AG04449 (cell line): ENCODE results near the gene TMEM121.
"Not testable (repeated sequence)": the region's sequence is repeated elsewhere in the genome, so short reads cannot be mapped to it uniquely, and the experiment has no call there.

Experiments used
- CTCF ChIA-PET: fragments of 350-600 bp; formaldehyde crosslinking; extraction: SDS; loops from one replicate; lab custom pipeline; 2021; ENCODE audit warnings: antibody characterized with exemption; lab: Yijun Ruan, JAX
- POLR2A ChIA-PET: fragments of 400-600, 350-600 bp; formaldehyde crosslinking; extraction: SDS; loops from one replicate; lab custom pipeline; 2020; ENCODE audit warnings: antibody characterized with exemption, inconsistent platforms; lab: Yijun Ruan, JAX
- DNase-seq: peaks from one replicate; pipeline ENCODE4 v3.0.0-alpha.2; 2010; ENCODE audit warnings: low read depth, low spot score
- H3K4me3 ChIP-seq: 2 replicates; pipeline ENCODE4 v1.5.1; 2011; ENCODE audit warnings: low read depth, mild to moderate bottlenecking, control low read depth, low read length
- CTCF ChIP-seq: IDR thresholded peaks from one replicate; pipeline ENCODE4 v1.5.1; 2011; ENCODE audit warnings: mild to moderate bottlenecking, moderate library complexity, low read length, control low read depth, inconsistent platforms; ENCODE audit not compliant: insufficient read depth; ENCODE audit errors: missing control alignments

Gene TMEM121

GRCh38 chr14:105540811-105541210, 14.4 kb downstream of the TMEM121 start:
- no peak for DNase-seq
- TF ChIP-seq CTCF: no peak
- ChIA-PET POLR2A (no interaction called here), CTCF (interaction anchor here (1.9 kb wide), 1 partner anchor 8 kb away, joined by 5 read pairs; no protein-coding TSS in a partner anchor)
- no peak overlapping the region for H3K4me3 ChIP-seq

DNA sequence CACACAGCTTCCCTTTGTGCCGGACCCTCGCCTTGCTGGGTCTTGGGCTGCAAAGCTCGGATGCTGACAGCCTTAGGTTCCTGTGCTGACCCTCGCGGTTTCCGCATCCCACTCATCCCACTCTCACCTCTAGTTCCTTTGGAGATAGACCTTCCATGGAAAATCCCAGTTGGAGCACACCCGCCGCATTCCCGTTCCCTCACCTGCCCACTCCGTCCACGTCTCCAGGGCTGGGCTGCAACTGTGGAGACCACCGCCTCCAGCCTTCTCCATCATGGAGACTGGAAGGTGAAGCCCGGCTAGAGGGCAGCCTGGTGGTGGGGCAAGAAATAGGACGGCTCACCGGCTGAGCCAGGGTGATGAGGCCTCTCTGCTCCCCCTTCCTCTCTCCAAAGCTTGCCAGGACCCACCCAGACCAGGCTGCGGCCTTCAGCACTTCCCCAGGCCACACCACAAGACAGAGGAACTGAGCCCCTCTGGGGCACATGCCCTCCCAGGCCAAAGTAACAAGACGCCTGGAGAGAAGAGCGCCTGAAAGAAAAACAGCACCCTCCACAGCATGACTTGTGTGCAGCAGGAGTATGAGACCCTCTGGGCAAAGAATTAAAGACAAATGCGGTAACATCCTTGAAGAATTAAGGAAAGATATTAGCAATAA, 15.0 kb downstream of the TMEM121 start:
- H3K4me3 ChIP-seq: no peak overlapping the region
- TF ChIP-seq CTCF: no peak
- ChIA-PET CTCF (interaction anchor here (1.9 kb wide), 1 partner anchor 9 kb away, joined by 5 read pairs; no protein-coding TSS in a partner anchor), POLR2A (no interaction called here)
- DNase-seq: no peak

DNA sequence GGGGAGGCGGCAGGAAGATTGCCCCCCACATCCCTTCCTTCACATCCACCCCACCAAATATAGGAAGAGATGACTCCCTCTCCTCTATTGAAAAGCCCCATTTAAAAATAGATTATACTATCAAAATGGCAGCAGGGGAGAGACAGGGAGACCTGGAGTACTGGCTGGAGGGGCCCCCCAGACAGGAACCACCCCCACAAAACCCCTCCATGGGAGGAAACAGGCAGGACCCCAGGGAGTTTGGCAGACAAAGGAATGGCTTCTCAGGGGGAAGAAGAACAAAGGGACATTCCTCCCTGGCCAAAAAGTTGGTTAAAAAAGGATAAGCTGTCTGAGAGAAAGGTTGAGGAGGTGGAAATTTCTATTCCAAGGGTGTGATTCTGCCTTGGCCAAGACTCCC, 19.3 kb downstream of the TMEM121 start:
- H3K4me3 ChIP-seq, DNase-seq, CTCF ChIA-PET, POLR2A ChIA-PET: not testable (repeated sequence)

GRCh38 chr14:105546410-105546809, 20.0 kb downstream of the TMEM121 start:
- DNase-seq, CTCF ChIA-PET, H3K4me3 ChIP-seq, POLR2A ChIA-PET: not testable (repeated sequence)

GRCh38 chr14:105547072-105547471, 20.7 kb downstream of the TMEM121 start:
- DNase-seq, CTCF ChIA-PET, POLR2A ChIA-PET, H3K4me3 ChIP-seq: not testable (repeated sequence)

DNA sequence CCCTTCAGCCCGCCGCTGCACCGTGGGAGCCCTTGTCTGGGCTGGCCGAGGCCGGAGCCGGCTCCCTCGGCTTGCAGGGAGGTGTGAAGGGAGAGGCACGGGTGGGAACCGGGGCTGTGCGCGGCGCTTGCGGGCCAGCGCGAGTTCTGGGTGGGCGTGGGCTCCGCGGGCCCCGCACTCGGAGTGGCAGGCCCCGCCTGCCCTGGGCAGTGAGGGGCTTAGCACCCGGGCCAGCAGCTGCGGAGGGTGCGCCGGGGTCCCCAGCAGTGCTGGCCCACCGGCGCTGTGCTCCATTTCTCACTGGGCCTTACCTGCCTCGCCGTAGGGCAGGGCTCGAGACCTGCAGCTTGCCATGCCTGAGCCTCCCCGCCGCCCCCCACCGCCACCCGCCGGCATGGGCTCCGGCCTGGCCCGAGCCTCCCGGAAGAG, 21.4 kb downstream of the TMEM121 start:
- DNase-seq: no peak
- no peak overlapping the region for H3K4me3 ChIP-seq
- CTCF ChIA-PET: no interaction called here
- POLR2A ChIA-PET: no interaction called here
- TF ChIP-seq CTCF: no peak

GRCh38 chr14:105549481-105549880, 23.1 kb downstream of the TMEM121 start:
- CTCF ChIA-PET: interaction anchor here (0.8 to 1.5 kb wide), 2 partner anchors 11 to 21 kb away, joined by 3 to 5 read pairs; no protein-coding TSS in a partner anchor
- POLR2A ChIA-PET: no interaction called here
- no peak for TF ChIP-seq CTCF
- no peak overlapping the region for H3K4me3 ChIP-seq
- DNase-seq: no peak

DNA sequence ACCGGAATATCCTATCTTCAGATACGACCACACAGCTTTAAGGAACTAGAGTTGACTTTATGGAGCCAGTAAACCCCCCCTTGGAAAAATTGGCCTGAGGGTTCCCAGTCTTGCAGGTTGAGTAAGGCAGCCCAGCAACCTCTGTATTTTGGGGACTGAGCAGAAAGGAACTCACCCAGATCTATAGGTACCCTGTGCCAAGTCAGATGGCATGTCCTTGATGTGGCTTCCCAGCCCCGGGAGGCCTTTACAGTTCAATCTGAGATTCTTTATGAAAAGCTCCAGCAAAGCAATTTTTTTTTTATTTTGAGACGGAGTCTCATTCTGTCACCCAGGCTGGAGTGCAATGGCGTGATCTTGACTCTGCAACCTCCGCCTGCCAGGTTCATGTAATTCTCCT, 27.6 kb downstream of the TMEM121 start:
- DNase-seq: no peak
- ChIA-PET POLR2A (no interaction called here), CTCF (no interaction called here)
- no peak overlapping the region for H3K4me3 ChIP-seq
- no peak for TF ChIP-seq CTCF
